HepG2 (cell line): ENCODE data around the gene DNAJB5. TPM values are rescaled to one million over a fixed set of nuclear protein-coding genes. Genes with fewer than 3 reads are reported as not detected.

Experiments used
- ATAC-seq: fragments of 200-7000 bp; cut with Tn5 transposase; 3 replicates; pipeline ENCODE4 v1.9.1; 2020; ENCODE audit warnings: mild to moderate bottlenecking, moderate library complexity
- BruUV-seq: library from RNA; stranded (reverse); fragments of 400-500 nt; replicated peaks from 2 replicates; lab custom pipeline; 2021; lab: Mats Ljungman, UMichigan
- CTCF ChIA-PET: fragments of 300-600 bp; formaldehyde crosslinking; extraction: SDS; loops from one replicate; lab custom pipeline; 2021; ENCODE audit warnings: low total read pairs, inconsistent platforms, low intra/inter-chr PET ratio; lab: Yijun Ruan, JAX
- POLR2A ChIA-PET: fragments of 350-600 bp; sonication (Branson Sonifier 250); formaldehyde crosslinking; loops from one replicate; lab custom pipeline; 2020; ENCODE audit warnings: antibody characterized with exemption, inconsistent platforms; lab: Yijun Ruan, JAX
- DNase-seq: peaks from one replicate; pipeline ENCODE4 v3.0.0-alpha.2; 2015; ENCODE audit warnings: low spot score
- FAIRE-seq: peaks from 3 replicates; lab custom pipeline; 2011; peaks lifted over from hg19 to GRCh38; lab: Jason Lieb, UNC
- H2AFZ ChIP-seq: one replicate; pipeline ENCODE4 v1.6.1; 2011; ENCODE audit warnings: low read length, inconsistent platforms
- H3K27ac ChIP-seq: fragments of 300-600 bp; 3 replicates; pipeline ENCODE4 v1.8.0; 2011; ENCODE audit warnings: mixed run types, mild to moderate bottlenecking, mixed read lengths, low read length, inconsistent platforms; ENCODE audit not compliant: insufficient read depth; ENCODE audit errors: extremely low read length
- H3K27me3 ChIP-seq, 2 experiments: fragments of 200-600 bp in 1 of 2; 2 replicates in 1 of 2; 3 replicates in 1 of 2; pipeline versions ENCODE4 v1.6.0 to v1.8.0; 2011; ENCODE audit warnings: low read length in 2 of 2, mild to moderate bottlenecking in 2 of 2, moderate library complexity in 2 of 2, inconsistent platforms in 1 of 2; ENCODE audit not compliant: insufficient read depth in 2 of 2, control insufficient read depth in 1 of 2
- H3K36me3 ChIP-seq, 2 experiments: fragments of 200-600 bp in 1 of 2; replicated peaks in 1 of 2; 2 replicates in 1 of 2; 3 replicates in 1 of 2; pipeline versions ENCODE4 v1.5.1 to v1.8.0; 2011; ENCODE audit warnings: low read length in 2 of 2, inconsistent platforms in 1 of 2; ENCODE audit not compliant: insufficient read depth in 2 of 2, control insufficient read depth in 1 of 2
- H3K4me1 ChIP-seq: 2 replicates; pipeline ENCODE4 v1.5.1; 2012; ENCODE audit warnings: low read length, inconsistent platforms; ENCODE audit not compliant: insufficient read depth
- H3K4me2 ChIP-seq: 2 replicates; pipeline ENCODE4 v1.6.0; 2011; ENCODE audit warnings: low read depth, low read length, inconsistent platforms
- H3K4me3 ChIP-seq, 3 experiments: fragments of 200-600 bp in 1 of 3; sonication (generic), shearing (Covaris generic) in 1 of 3; replicated peaks in 1 of 3; 2 replicates each; pipeline ENCODE4 v1.5.1; 2011 to 2016; ENCODE audit warnings: low read length in 3 of 3, inconsistent platforms in 2 of 3, low read depth in 2 of 3, mild to moderate bottlenecking in 2 of 3, control low read depth in 1 of 3, mixed read lengths in 1 of 3; ENCODE audit not compliant: insufficient read depth in 1 of 3
- H3K79me2 ChIP-seq: one replicate; pipeline ENCODE4 v1.6.1; 2011; ENCODE audit warnings: low read length, inconsistent platforms; ENCODE audit not compliant: insufficient read depth
- H3K9ac ChIP-seq: 2 replicates; pipeline ENCODE4 v1.6.0; 2011; ENCODE audit warnings: mild to moderate bottlenecking, low read depth, low read length, inconsistent platforms; ENCODE audit not compliant: insufficient read depth
- H3K9me3 ChIP-seq: 2 replicates; pipeline ENCODE4 v1.5.1; 2012; ENCODE audit warnings: mild to moderate bottlenecking, low read length
- H4K20me1 ChIP-seq: 2 replicates; pipeline ENCODE4 v1.6.0; 2011; ENCODE audit warnings: inconsistent platforms, mild to moderate bottlenecking, low read length, moderate library complexity; ENCODE audit not compliant: insufficient read depth
- ELF4 ChIP-seq: sonication (generic); formaldehyde crosslinking; IDR thresholded peaks from 2 replicates; pipeline ENCODE4 v1.5.0; 2020; ENCODE audit warnings: missing genetic modification reagents, mild to moderate bottlenecking, moderate library complexity, borderline replicate concordance
- FOXO1 ChIP-seq: sonication (generic); formaldehyde crosslinking; IDR thresholded peaks from 2 replicates; pipeline ENCODE4 v1.4.0; 2020; ENCODE audit warnings: missing genetic modification reagents
- HCFC1 ChIP-seq: fragments of 150-350 bp; IDR thresholded peaks from 2 replicates; pipeline ENCODE4 v1.6.1; 2014; ENCODE audit warnings: low read depth, low read length
- HDAC2 ChIP-seq: sonication (generic); formaldehyde crosslinking; IDR thresholded peaks from 2 replicates; pipeline ENCODE4 v1.4.0; 2020; ENCODE audit warnings: missing genetic modification reagents
- MXI1 ChIP-seq: IDR thresholded peaks from 3 replicates; pipeline ENCODE4 v1.6.1; 2012; ENCODE audit warnings: low read depth, low read length, inconsistent platforms, borderline replicate concordance
- PHB2 ChIP-seq: fragments of 450-650 bp; IDR thresholded peaks from 2 replicates; pipeline ENCODE4 v1.6.1; 2018; ENCODE audit not compliant: partially characterized antibody
- PRMT3 ChIP-seq: sonication (generic); formaldehyde crosslinking; IDR thresholded peaks from 2 replicates; pipeline ENCODE4 v1.8.1; 2022; ENCODE audit warnings: low read depth, mild to moderate bottlenecking, moderate library complexity, missing genetic modification reagents, borderline replicate concordance
- RFX5 ChIP-seq: IDR thresholded peaks from 2 replicates; pipeline ENCODE4 v1.6.1; 2011; ENCODE audit warnings: low read depth, low read length, improper control_type of control experiment
- SNRNP70 ChIP-seq: fragments of 200-400 bp; formaldehyde crosslinking; IDR thresholded peaks from 2 replicates; pipeline ENCODE4 v1.6.1; 2017; ENCODE audit warnings: mild to moderate bottlenecking, low read depth, low read length, moderate library complexity
- TBP ChIP-seq: sonication (generic); formaldehyde crosslinking; IDR thresholded peaks from 2 replicates; pipeline ENCODE4 v1.5.0; 2020; ENCODE audit warnings: missing genetic modification reagents
- THAP8 ChIP-seq: sonication (generic); formaldehyde crosslinking; IDR thresholded peaks from 2 replicates; pipeline ENCODE4 v1.5.1; 2020; ENCODE audit warnings: missing genetic modification reagents, mild to moderate bottlenecking, borderline replicate concordance
- TRAFD1 ChIP-seq: sonication (generic); formaldehyde crosslinking; IDR thresholded peaks from 2 replicates; pipeline ENCODE4 v1.5.1; 2020; ENCODE audit warnings: missing genetic modification reagents, mild to moderate bottlenecking, borderline replicate concordance
- ZBTB33 ChIP-seq: sonication (generic); formaldehyde crosslinking; IDR thresholded peaks from 2 replicates; pipeline ENCODE4 v1.4.0; 2020; ENCODE audit warnings: missing genetic modification reagents
- ZBTB8A ChIP-seq: sonication (generic); formaldehyde crosslinking; IDR thresholded peaks from 2 replicates; pipeline ENCODE4 v1.4.0; 2020; ENCODE audit warnings: mild to moderate bottlenecking, low read depth, missing genetic modification reagents, borderline replicate concordance
- ZFP36 ChIP-seq: fragments of 150-350 bp; IDR thresholded peaks from 2 replicates; pipeline ENCODE4 v1.6.1; 2018; ENCODE audit warnings: borderline replicate concordance, low read length, low read depth; ENCODE audit not compliant: partially characterized antibody
- ZKSCAN1 ChIP-seq: fragments of 150-350 bp; IDR thresholded peaks from 2 replicates; pipeline ENCODE4 v1.6.1; 2014; ENCODE audit warnings: low read length
- ZNF20 ChIP-seq: sonication (generic); formaldehyde crosslinking; IDR thresholded peaks from 2 replicates; pipeline ENCODE4 v1.4.0; 2020; ENCODE audit warnings: mild to moderate bottlenecking, moderate library complexity, missing genetic modification reagents
- ZNF550 ChIP-seq: sonication (generic); formaldehyde crosslinking; IDR thresholded peaks from 2 replicates; pipeline ENCODE4 v1.4.0; 2020; ENCODE audit warnings: mild to moderate bottlenecking, missing genetic modification reagents, borderline replicate concordance
- ZNF570 ChIP-seq: sonication (generic); formaldehyde crosslinking; IDR thresholded peaks from 2 replicates; pipeline ENCODE4 v1.4.0; 2020; ENCODE audit warnings: mild to moderate bottlenecking, missing genetic modification reagents, borderline replicate concordance
- ZNF605 ChIP-seq: sonication (generic); formaldehyde crosslinking; IDR thresholded peaks from 2 replicates; pipeline ENCODE4 v1.8.0; 2022; ENCODE audit warnings: mild to moderate bottlenecking, missing genetic modification reagents
- WGBS: methylation state at CpG from one replicate; pipeline ENCODE4 v1.1.6; 2017; ENCODE audit warnings: low lambda C conversion rate; 5-methylcytosine and 5-hydroxymethylcytosine counted together
- in situ Hi-C: cut with HindIII; loops from 2 replicates; pipeline ENCODE4 v1.10.0; 2017; ENCODE audit warnings: low pct_unique_long_range_greater_than_20kb; ENCODE audit not compliant: extremely low pct_ligation_motif_present
- intact Hi-C: fragments of 100-400 bp; cut with micrococcal nuclease; formaldehyde crosslinking; loops from one replicate; pipeline ENCODE4 v1.10.0; 2022; ENCODE audit not compliant: unreplicated experiment
- polyA plus RNA-seq, 8 experiments: library from polyadenylated mRNA; depleted of rRNA in 3 of 8; stranded (reverse) in 7 of 8; unstranded in 1 of 8; fragments of >200 nt; fragmentation: Illumina TruSeq in 4 of 8; extraction: Trizol in 4 of 8; gene quantifications; 2 replicates each; pipeline versions ENCODE4 v1.2.1 to v1.2.3, GENCODE V29; 2011 to 2016; ENCODE audit warnings: low read depth in 4 of 8, missing spikeins in 1 of 8, mixed read lengths in 1 of 8; ENCODE audit not compliant: insufficient read depth in 1 of 8
- total RNA-seq, 5 experiments: library from RNA; depleted of rRNA; stranded (reverse); fragments of >200 nt; fragmentation: Illumina TruSeq; extraction: Trizol; gene quantifications; 2 replicates each; pipeline ENCODE4 v1.2.3, GENCODE V29; 2016; ENCODE audit warnings: low read depth in 1 of 5

The DNAJB5 gene
- total and polyA plus RNA-seq, 2 of the 13 experiments (the other 11 are each of a cell fraction or from before 2014, with no cell fraction given) = 0.40 to 0.69 TPM

GRCh38 chr9:35042891-35043545 is 53.5 kb downstream of the DNAJB5 start:
- intact Hi-C loops (no loop called here), in situ Hi-C loops (loop anchor here (5.0 kb wide), 1 partner anchor 141 kb away; no protein-coding TSS in a partner anchor)
- Histone ChIP-seq H3K4me3 (no peak overlapping the region), H3K9ac (no peak overlapping the region), H3K36me3 (no peaks in the 10 kb centered on the region), H3K79me2 (no peaks in the 10 kb centered on the region), H3K4me1 (peaks cover 15% of the 10 kb centered on the region), H3K9me3 (no peaks in the 10 kb centered on the region), H3K27me3 (no peaks in the 10 kb centered on the region), H3K4me2 (no peak overlapping the region), H2AFZ (no peak overlapping the region), H4K20me1 (no peaks in the 10 kb centered on the region), H3K27ac (no peak overlapping the region)
- ChIA-PET POLR2A (interaction anchor here (1.0 kb wide), 1 partner anchor 8 kb away, joined by 5 read pairs; no protein-coding TSS in a partner anchor), CTCF (no interaction called here)
- ATAC-seq = no peak
- TF ChIP-seq ZNF550 (CRISPR knock-in tag) (no peak), MXI1 (no peak), RFX5 (no peak), ZKSCAN1 (no peak), ZNF20 (CRISPR knock-in tag) (no peak), TRAFD1 (CRISPR knock-in tag) (no peak), ZNF570 (no peak), ZBTB33 (CRISPR knock-in tag) (no peak), PRMT3 (no peak), THAP8 (CRISPR knock-in tag) (no peak), FOXO1 (CRISPR knock-in tag) (no peak), TBP (CRISPR knock-in tag) (no peak), SNRNP70 (no peak), ZNF605 (CRISPR knock-in tag) (no peak), HCFC1 (no peak), ZFP36 (no peak), ZBTB8A (no peak), PHB2 (no peak), ELF4 (no peak), HDAC2 (CRISPR knock-in tag) (no peak)
- no TSS peak for BruUV-seq
- FAIRE-seq = no peak
- WGBS = 91% methylated on average over 5 of the region's 6 CpGs
- no peak for DNase-seq
